Central memory CD8-positive, alpha-beta T cell (primary cell): ENCODE measurements around the gene RAP1GAP.
A peak's percentile ranks its signal among the peaks of the same experiment; 100 is the strongest.
"Not testable (repeated sequence)": the region's sequence is repeated elsewhere in the genome, so short reads cannot be mapped to it uniquely, and the experiment has no call there.

Source experiments
- ATAC-seq: fragments of 150-1000 bp; cut with Tn5 transposase; replicated peaks from 2 replicates; pipeline ENCODE4 v1.10.0; 2022; ENCODE audit warnings: mild to moderate bottlenecking, moderate FRiP score, moderate number of reproducible peaks; ENCODE audit not compliant: poor library complexity, severe bottlenecking; ENCODE audit errors: extremely low read depth
- DNase-seq, 2 donors: peaks; one replicate each; pipeline ENCODE4 v3.0.0; 2021; ENCODE audit warnings: low spot score in 2 of 2
- H3K27ac Mint-ChIP-seq: one replicate; pipeline ENCODE4 v1.8.0; 2022; ENCODE audit warnings: low read depth, mild to moderate bottlenecking, moderate library complexity, mixed read lengths
- H3K27me3 Mint-ChIP-seq: one replicate; pipeline ENCODE4 v1.8.0; 2022; ENCODE audit warnings: mixed read lengths
- H3K36me3 Mint-ChIP-seq: one replicate; pipeline ENCODE4 v1.8.0; 2022; ENCODE audit warnings: mild to moderate bottlenecking, moderate library complexity, mixed read lengths; ENCODE audit not compliant: insufficient read depth
- H3K4me1 Mint-ChIP-seq: one replicate; pipeline ENCODE4 v1.8.0; 2022; ENCODE audit warnings: mixed read lengths
- H3K4me3 Mint-ChIP-seq: one replicate; pipeline ENCODE4 v1.8.0; 2022; ENCODE audit warnings: mild to moderate bottlenecking, moderate library complexity, mixed read lengths
- H3K9me3 Mint-ChIP-seq: one replicate; pipeline ENCODE4 v1.8.0; 2022; ENCODE audit warnings: mixed read lengths

The RAP1GAP gene

DNA sequence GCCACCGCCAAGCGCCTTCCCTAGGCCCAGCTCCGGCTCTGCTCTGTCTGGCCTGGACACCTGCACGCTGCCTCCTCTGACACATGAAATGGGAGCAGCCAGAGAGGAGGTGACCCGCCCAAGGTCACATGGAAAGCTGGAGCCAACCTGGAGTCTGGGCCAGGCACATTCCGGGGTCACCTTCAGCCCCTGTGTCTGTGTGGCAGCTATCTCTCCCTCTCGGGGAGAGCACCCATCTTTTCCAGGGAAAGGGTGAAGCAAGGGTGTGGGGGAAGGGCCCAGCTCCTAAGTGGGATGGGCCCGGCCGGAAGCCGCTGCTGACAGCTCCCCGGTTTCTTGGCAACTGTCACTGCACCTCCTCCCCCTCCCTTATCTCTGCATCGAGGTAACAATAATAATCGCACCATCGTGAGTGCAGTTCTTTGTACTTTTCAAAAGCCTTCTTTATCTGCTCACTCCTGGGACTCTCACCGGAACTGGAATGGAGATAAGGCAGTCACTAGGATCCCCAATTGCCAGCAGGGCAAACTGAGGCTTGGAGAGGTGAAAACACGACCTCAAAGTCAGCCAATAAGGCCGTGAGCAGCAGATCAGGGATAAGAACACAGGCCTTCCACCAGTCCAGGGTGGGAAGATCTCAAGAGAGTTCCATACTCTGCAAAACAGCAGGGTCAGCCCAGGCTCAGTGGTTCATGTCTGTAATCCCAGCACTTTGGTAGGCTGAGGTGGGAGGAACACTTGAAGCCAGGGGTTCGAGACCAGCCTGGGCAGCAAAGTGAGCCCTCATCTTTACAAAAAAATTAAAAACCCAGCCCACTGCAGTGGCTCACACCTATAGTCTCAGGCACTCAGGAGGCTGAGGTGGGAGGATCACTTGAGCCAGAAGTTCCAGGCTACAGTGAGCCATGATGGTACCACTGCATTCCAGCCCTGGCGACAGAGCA lies 36.9 kb downstream of the RAP1GAP start:
- no peak for DNase-seq
- peaks cover 55% of the 10 kb centered on the region for H3K27me3 Mint-ChIP-seq
- H3K9me3 Mint-ChIP-seq: no peaks in the 10 kb centered on the region
- no peak for ATAC-seq
- no peaks in the 10 kb centered on the region for H3K4me1 Mint-ChIP-seq
- H3K4me3 Mint-ChIP-seq: no peak overlapping the region
- H3K36me3 Mint-ChIP-seq: no peaks in the 10 kb centered on the region
- no peak overlapping the region for H3K27ac Mint-ChIP-seq

DNA sequence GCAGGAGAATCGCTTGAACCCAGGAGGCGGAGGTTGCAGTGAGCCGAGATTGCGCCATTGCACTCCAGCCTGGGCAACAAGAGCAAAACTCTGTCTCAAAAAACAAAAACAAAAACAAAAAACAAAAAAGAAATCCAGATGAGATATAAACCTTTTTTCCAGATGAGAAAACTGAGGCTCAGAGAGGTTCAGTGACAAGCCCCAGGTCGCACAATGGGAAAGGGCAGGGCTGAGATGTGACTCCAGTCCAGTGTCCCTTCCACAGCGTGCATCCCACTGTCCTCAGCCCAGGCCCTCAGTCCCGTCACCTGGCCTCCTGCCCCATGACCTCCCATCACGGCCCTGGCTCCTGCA lies 37.6 kb downstream of the RAP1GAP start:
- H3K4me3 Mint-ChIP-seq, H3K9me3 Mint-ChIP-seq, H3K4me1 Mint-ChIP-seq, DNase-seq, ATAC-seq, H3K36me3 Mint-ChIP-seq, H3K27ac Mint-ChIP-seq: not testable (repeated sequence)
- H3K27me3 Mint-ChIP-seq: peaks cover 53% of the 10 kb centered on the region

DNA sequence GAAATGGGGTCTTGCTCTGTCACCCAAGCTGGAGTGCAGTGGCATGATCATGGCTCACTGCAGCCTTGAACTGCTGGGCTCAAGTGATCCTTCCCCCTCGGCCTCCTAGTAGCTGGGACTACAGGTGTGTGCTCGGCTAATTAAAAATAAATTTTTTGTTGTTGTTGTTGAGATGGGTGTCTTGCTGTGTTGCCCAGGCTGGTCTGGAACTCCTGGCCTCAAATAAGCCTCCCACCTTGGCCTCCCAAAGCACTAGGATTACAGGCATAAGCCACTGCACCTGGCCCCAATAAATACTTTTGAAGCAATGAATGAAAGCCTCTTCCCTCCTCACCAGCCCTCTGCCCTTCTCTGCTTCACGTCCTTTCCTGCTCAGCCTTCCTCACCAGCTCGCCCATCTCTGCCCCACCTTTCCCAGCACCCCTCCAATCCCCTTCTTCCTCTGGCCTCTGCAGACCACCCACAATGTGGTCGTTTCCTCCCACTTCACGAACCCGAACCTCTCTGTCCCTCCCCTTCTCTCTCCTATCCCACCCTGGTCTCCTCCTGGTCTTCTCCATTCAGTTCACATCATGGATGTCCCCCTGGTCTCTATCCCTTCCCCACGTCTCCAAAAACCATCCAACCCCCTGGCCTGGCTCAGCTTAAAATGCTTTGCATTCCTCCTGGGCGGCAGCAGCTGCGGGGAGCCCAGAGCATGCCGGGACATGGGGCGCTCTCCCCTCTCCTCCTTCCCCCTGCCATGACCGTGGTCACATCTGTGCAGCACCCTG lies 38.4 kb downstream of the RAP1GAP start:
- no peak for ATAC-seq
- Mint-ChIP-seq H3K4me1 (no peaks in the 10 kb centered on the region), H3K27me3 (peaks cover 49% of the 10 kb centered on the region)

DNA sequence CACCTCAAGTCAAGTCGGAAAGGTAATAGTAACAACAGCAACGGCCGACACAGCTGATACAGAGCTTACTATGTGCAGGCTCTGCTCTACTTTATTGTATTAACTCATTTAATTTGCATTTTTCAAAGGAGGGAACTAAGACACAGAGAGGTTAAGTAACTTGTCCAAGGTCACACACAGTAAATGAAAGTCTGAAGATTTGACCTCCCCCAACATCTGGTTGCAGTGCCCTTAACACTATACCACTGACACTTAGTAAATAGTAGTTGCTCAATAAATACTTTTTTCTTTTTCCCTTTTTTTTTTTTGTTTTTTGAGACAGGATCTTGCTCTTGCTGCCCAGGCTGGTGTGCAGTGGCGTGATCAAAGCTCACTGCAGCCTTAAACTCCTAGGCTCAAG lies 39.2 kb downstream of the RAP1GAP start:
- DNase-seq (no peak), ATAC-seq (no peak)
- Mint-ChIP-seq H3K4me3 (no peak overlapping the region), H3K27ac (no peak overlapping the region), H3K36me3 (no peaks in the 10 kb centered on the region), H3K27me3 (peaks cover 41% of the 10 kb centered on the region), H3K9me3 (no peaks in the 10 kb centered on the region), H3K4me1 (no peaks in the 10 kb centered on the region)

More for the DNA sequence above, 38.4 kb downstream of the RAP1GAP start:
- no peak overlapping the region for H3K4me3 Mint-ChIP-seq
- DNase-seq: no peak
- H3K27ac Mint-ChIP-seq: no peak overlapping the region
- H3K36me3 Mint-ChIP-seq: no peaks in the 10 kb centered on the region
- no peaks in the 10 kb centered on the region for H3K9me3 Mint-ChIP-seq

DNA sequence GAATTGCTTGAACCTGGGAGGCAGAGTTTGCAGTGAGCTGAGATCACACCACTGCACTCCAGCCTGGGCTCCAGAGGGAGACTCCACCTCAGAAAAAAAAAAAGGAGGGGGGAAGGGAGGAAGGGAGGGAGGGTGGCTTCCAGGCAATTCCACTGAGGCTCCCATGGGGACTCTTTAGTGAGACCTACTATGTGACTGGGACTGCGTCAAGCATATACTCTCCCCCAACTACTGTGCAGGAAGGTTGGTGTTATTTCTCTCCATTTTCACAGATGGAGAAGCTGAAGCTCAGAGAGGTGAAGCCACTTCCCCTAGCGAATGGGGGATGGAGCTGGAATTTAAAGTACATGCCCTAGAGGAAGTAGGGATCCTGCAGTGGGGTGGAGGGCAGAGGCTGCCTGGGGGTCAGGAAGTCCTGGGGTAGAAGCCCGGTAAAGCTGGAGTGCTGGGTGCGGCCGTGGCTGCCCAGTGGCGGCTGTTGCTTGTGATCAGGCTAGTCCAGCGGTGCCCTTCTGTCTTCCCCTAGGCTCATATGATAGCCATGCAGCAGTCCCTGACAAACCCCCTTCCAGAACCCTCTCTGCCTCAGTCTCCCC lies 40.3 kb downstream of the RAP1GAP start:
- DNase-seq (no peak), ATAC-seq (no peak)
- no peak overlapping the region for H3K27ac Mint-ChIP-seq
- H3K4me3 Mint-ChIP-seq: no peak overlapping the region
- no peaks in the 10 kb centered on the region for H3K36me3 Mint-ChIP-seq
- no peaks in the 10 kb centered on the region for H3K4me1 Mint-ChIP-seq
- no peaks in the 10 kb centered on the region for H3K9me3 Mint-ChIP-seq
- peaks cover 39% of the 10 kb centered on the region for H3K27me3 Mint-ChIP-seq

DNA sequence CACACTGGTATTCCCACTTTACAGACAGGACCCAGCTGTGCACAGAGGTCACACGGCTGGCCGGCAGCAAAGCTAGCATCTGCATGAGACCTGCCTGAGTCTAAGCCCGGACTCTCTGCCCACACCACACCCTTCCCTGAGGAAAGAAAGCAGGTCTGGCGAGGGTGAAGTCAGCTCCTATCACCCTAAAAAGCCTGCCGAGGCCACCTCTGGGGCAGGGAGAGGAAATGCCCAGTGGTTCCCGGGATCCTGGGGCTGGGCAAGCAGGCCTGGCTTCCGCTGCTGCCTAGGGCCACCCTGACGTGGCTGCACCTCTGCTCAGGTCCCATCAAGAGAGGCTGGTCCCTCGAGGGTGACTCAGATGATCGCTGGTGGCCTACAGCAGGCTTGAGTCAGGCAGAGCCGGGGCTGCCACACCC lies 42.2 kb downstream of the RAP1GAP start:
- ATAC-seq: no peak

DNA sequence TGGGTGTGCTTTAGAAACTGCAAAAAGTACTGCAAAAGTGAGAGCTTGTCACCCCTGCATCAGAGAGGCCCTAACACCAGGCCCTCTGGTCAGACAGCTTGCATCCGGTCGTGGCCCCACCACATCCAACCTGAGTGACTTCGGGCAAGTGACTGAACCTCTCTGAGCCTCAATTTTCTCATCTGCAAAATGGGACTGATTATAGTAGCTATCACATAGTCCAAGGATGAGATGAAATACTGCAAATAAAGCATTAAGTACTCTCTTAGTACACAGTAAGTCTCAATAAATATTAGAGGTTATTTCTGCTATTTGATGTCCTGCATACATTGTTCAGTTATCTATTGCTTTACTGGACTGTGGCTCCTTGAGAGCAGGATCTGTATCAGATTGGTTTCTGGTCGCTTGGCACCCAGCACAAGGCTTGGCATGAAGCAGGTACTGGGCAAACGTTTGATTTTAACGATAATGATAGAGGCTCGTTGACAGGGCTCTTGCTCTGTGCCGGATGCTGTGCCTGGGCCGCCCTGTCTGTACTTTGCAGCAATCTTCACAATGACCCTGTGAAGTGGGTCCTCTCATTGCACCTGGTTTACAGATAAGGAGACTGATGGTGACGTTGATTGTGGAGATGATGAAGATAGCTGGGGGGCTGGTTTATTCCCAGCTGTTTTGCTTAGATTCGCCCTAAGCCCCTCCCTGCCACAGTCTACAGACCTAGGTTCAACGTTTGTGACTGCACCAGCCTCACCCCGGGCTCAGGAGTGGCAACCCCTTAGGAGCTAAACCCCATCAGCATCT lies 43.6 kb downstream of the RAP1GAP start:
- Mint-ChIP-seq H3K27ac (no peak overlapping the region), H3K4me3 (no peak overlapping the region), H3K27me3 (peaks cover 46% of the 10 kb centered on the region), H3K36me3 (no peaks in the 10 kb centered on the region), H3K9me3 (no peaks in the 10 kb centered on the region), H3K4me1 (no peaks in the 10 kb centered on the region)
- DNase-seq (no peak), ATAC-seq (no peak)

More for the DNA sequence above, 42.2 kb downstream of the RAP1GAP start:
- DNase-seq: no peak
- Mint-ChIP-seq H3K27ac (no peak overlapping the region), H3K4me1 (no peaks in the 10 kb centered on the region), H3K4me3 (no peak overlapping the region), H3K36me3 (no peaks in the 10 kb centered on the region), H3K27me3 (peaks cover 44% of the 10 kb centered on the region), H3K9me3 (no peaks in the 10 kb centered on the region)

DNA sequence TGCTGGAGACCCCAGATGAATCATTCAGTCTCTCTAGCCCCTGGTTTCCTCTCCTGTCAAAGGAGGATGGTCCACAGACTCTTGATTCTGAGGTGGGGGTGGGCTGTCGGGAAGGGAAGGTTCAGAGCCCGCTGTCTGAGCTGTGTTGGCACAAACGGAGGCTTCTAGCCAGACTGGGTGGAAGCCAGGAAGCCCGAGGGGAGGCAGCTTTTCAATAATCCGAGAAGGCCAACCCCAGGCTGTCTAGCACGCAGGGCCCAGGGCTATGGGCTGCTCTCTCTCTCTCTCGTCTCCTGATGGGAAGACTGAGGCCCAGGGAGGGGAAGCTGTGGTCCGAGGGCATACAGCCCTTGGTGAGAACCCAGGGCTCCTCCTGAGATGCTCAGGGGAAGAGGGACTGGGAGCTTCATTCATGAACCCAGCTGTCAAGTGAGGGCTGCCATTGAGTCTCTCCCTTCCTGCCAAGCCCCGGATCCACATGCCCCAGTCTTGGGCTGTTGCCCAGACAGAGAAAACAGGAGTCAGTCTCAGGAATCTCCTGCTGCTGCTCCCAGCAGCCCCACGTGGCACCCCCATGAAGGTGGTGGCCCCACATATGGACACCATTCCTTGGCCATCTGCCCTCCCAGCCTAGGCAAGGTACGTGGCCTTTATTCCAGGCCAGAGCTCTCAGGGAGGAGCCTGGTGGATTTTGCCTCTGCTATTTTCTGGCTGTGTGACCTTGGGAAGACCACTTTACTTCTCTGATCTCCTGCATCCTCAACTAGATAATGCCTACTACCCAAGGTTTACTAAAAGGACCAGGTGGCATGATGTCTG lies 44.4 kb downstream of the RAP1GAP start:
- no peak for ATAC-seq
- H3K27ac Mint-ChIP-seq: no peak overlapping the region

DNA sequence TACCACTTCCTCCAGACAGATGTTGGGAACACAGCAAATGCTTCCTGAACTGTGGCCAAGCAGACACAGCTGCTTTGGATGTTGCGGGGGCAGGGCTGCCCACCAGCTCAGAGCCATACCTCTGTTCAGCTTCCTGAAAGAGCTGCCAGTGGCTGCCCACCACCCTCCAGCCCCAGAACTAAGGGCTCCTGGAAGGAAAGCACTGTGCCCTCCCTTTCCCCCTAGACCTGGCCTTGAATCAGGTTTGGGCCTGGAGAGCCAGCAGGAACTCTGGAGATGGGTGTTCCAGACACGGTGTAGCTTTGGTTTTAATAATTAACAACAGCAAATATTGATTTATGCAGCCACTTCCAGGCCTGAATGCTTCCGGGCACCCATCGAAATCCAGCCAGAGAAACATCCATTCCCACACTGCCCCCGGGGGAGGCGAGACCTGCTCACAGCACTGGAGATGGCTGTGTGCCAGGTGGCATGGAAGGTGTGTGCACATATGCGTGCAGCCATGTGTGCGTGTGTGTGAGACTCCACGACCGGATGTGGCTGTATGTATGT lies 45.7 kb downstream of the RAP1GAP start:
- Mint-ChIP-seq H3K4me3 (peak overlapping the region; percentile 51), H3K36me3 (no peaks in the 10 kb centered on the region), H3K4me1 (no peaks in the 10 kb centered on the region)

More for the DNA sequence above, 44.4 kb downstream of the RAP1GAP start:
- DNase-seq: no peak
- Mint-ChIP-seq H3K4me3 (no peak overlapping the region), H3K27me3 (peaks cover 46% of the 10 kb centered on the region), H3K4me1 (no peaks in the 10 kb centered on the region), H3K36me3 (no peaks in the 10 kb centered on the region), H3K9me3 (no peaks in the 10 kb centered on the region)

DNA sequence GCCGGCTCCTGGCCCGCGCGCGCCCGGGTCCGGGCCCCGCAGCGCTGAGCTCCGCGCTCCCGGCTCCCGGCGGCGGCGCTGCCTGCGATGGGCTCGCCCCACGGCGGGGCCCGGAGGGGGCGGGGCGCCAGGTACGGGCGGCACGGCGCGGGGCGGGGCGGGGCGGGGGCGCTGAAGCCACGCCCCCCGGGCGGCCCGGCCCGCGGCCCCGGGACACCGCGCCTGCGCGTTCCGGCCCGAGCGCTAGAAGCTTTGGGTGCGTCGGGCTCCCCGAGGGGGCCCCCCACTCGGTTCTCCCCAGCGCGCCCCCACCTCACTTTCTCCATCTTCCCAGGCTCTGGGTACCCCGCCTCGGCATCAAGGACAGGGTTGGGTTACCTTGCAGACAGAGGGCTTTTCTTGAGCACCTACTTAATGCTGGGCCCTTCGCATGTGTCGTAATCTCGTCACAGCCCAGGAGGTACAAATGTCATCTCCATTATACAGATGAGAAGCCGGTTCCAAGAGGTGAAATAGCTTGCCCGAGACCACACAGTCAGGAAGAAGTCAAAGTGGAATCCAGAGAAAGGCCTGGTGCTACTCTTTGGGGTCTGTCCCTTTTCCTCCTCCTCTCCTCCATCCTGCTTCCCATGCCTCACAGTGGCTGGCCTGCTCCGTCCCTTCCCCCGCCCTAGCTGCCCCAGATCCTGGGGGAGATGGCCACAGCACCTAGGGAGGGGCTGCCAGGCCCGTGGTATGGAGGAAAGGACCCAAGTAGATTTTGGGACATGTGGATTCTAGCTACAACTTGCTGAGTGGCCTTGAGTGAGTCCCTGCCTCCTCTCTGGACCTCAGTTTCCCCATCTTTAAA lies 46.5 kb downstream of the RAP1GAP start:
- H3K4me3 Mint-ChIP-seq: peak overlapping the region; percentile 51
- peaks cover 56% of the 10 kb centered on the region for H3K27me3 Mint-ChIP-seq
- peak; percentile 19 for ATAC-seq
- no peaks in the 10 kb centered on the region for H3K4me1 Mint-ChIP-seq
- no peaks in the 10 kb centered on the region for H3K36me3 Mint-ChIP-seq
- H3K9me3 Mint-ChIP-seq: no peaks in the 10 kb centered on the region
- H3K27ac Mint-ChIP-seq: no peak overlapping the region
- no peak for DNase-seq

More for the DNA sequence above, 45.7 kb downstream of the RAP1GAP start:
- H3K27me3 Mint-ChIP-seq: peaks cover 53% of the 10 kb centered on the region
- no peaks in the 10 kb centered on the region for H3K9me3 Mint-ChIP-seq
- H3K27ac Mint-ChIP-seq: no peak overlapping the region
- DNase-seq (no peak), ATAC-seq (no peak)
